Suprapubic skin (tissue), 4 donors: Measurements from ENCODE around the gene RASA3. TPM values are rescaled to one million over a fixed set of nuclear protein-coding genes. Genes with fewer than 3 reads are reported as not detected.

ENCODE experiments used
- DNase-seq, 2 donors: peaks; one replicate each; pipeline ENCODE4 v3.0.0-alpha.2; 2019; ENCODE audit warnings: low spot score in 2 of 2
- H3K27ac ChIP-seq: fragments of 200-600 bp; sonication (generic); one replicate; pipeline ENCODE4 v1.5.1; 2019
- H3K27me3 ChIP-seq: fragments of 200-600 bp; sonication (generic); one replicate; pipeline ENCODE4 v1.5.1; 2019
- H3K36me3 ChIP-seq: fragments of 200-600 bp; sonication (generic); one replicate; pipeline ENCODE4 v1.5.1; 2019
- H3K4me1 ChIP-seq: fragments of 200-600 bp; sonication (generic); one replicate; pipeline ENCODE4 v1.5.1; 2019
- H3K4me3 ChIP-seq: fragments of 200-600 bp; sonication (generic); one replicate; pipeline ENCODE4 v1.5.1; 2019; ENCODE audit warnings: mild to moderate bottlenecking
- H3K9me3 ChIP-seq: fragments of 200-600 bp; sonication (generic); one replicate; pipeline ENCODE4 v1.5.1; 2019
- EP300 ChIP-seq: sonication (generic); formaldehyde crosslinking; IDR thresholded peaks from one replicate; pipeline ENCODE4 v1.6.1; 2017; ENCODE audit warnings: antibody characterized with exemption
- POLR2A ChIP-seq, 2 donors: fragments of 450-650 bp; IDR thresholded peaks; one replicate each; pipeline ENCODE4 v1.6.1; 2017; ENCODE audit warnings: antibody characterized with exemption in 2 of 2, mild to moderate bottlenecking in 2 of 2, moderate library complexity in 2 of 2
- POLR2AphosphoS5 ChIP-seq, 3 donors: sonication (generic); formaldehyde crosslinking; IDR thresholded peaks; one replicate each; pipeline ENCODE4 v1.6.1; 2017; ENCODE audit warnings: antibody characterized with exemption in 3 of 3
- WGBS: methylation state at CpG from one replicate; pipeline ENCODE4 v1.1.5; 2018; 5-methylcytosine and 5-hydroxymethylcytosine counted together
- total RNA-seq, 4 donors: library from RNA; depleted of rRNA; stranded (reverse); fragments of >200 nt; gene quantifications; one replicate each; pipeline ENCODE4 v1.1.0, GENCODE V29; 2016
- TF ChIP-seq, protein P1 (sequence below), 2 donors: fragments of 200-600 bp in 1 of 2; fragments of 450-650 bp in 1 of 2; sonication (generic) in 1 of 2; IDR thresholded peaks; one replicate each; pipeline ENCODE4 v1.5.1; 2016 to 2019; ENCODE audit warnings: antibody characterized with exemption in 2 of 2, mild to moderate bottlenecking in 1 of 2, moderate library complexity in 1 of 2

The RASA3 gene
- total RNA-seq, 4 donors from 2014 or later, result 15.3 to 37.1 (median 16.4) TPM

- 89% methylated on average over 24 of the region's 37 CpGs for WGBS
- Histone ChIP-seq H3K4me3 (no peak overlapping the region), H3K36me3 (no peaks in the 10 kb centered on the region), H3K27me3 (no peaks in the 10 kb centered on the region), H3K4me1 (peaks cover 29% of the 10 kb centered on the region), H3K9me3 (no peaks in the 10 kb centered on the region), H3K27ac (peak overlapping the region; percentile 3)
- TF ChIP-seq POLR2A (IDR thresholded peaks at IDR 0.05), result no peak
- no peak for TF ChIP-seq POLR2AphosphoS5 (IDR thresholded peaks at IDR 0.05)
- no peak for TF ChIP-seq EP300
- TF ChIP-seq, protein P1, sequence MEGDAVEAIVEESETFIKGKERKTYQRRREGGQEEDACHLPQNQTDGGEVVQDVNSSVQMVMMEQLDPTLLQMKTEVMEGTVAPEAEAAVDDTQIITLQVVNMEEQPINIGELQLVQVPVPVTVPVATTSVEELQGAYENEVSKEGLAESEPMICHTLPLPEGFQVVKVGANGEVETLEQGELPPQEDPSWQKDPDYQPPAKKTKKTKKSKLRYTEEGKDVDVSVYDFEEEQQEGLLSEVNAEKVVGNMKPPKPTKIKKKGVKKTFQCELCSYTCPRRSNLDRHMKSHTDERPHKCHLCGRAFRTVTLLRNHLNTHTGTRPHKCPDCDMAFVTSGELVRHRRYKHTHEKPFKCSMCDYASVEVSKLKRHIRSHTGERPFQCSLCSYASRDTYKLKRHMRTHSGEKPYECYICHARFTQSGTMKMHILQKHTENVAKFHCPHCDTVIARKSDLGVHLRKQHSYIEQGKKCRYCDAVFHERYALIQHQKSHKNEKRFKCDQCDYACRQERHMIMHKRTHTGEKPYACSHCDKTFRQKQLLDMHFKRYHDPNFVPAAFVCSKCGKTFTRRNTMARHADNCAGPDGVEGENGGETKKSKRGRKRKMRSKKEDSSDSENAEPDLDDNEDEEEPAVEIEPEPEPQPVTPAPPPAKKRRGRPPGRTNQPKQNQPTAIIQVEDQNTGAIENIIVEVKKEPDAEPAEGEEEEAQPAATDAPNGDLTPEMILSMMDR (IDR thresholded peaks at IDR 0.05), result no peak
- DNase-seq, result peak; percentile 61 to 76
Observed at GRCh38 chr13:114079601-114080536, 52.6 kb downstream of the RASA3 start.

GRCh38 chr13:114078461-114079451 is 53.7 kb downstream of the RASA3 start:
- H3K27me3 ChIP-seq, result no peaks in the 10 kb centered on the region
- H3K27ac ChIP-seq, result peak overlapping the region; percentile 61
- WGBS, result 56% methylated on average over 27 of the region's 38 CpGs
- no peaks in the 10 kb centered on the region for H3K36me3 ChIP-seq
- peak; percentile 78 to 87 for DNase-seq
- no peaks in the 10 kb centered on the region for H3K9me3 ChIP-seq
- H3K4me1 ChIP-seq, result peaks cover 29% of the 10 kb centered on the region
- TF ChIP-seq POLR2A (IDR thresholded peaks at IDR 0.05) (no peak), POLR2AphosphoS5 (IDR thresholded peaks at IDR 0.05) (peak in 1 of 3 donors; percentile 23)
- peak overlapping the region; percentile 0 for H3K4me3 ChIP-seq

GRCh38 chr13:114077933-114078325 is 54.5 kb downstream of the RASA3 start:
- 46% methylated on average over 13 of the region's 13 CpGs for WGBS
- Histone ChIP-seq H3K4me3 (no peak overlapping the region), H3K27me3 (no peaks in the 10 kb centered on the region), H3K36me3 (no peaks in the 10 kb centered on the region), H3K27ac (peak overlapping the region; percentile 61), H3K4me1 (peaks cover 29% of the 10 kb centered on the region), H3K9me3 (no peaks in the 10 kb centered on the region)
- DNase-seq, result peak; percentile 54 to 74
- TF ChIP-seq, protein P1 (IDR thresholded peaks at IDR 0.05), result no peak
- TF ChIP-seq POLR2A (IDR thresholded peaks at IDR 0.05), result no peak
- no peak for TF ChIP-seq POLR2AphosphoS5 (IDR thresholded peaks at IDR 0.05)
- TF ChIP-seq EP300, result no peak

DNA sequence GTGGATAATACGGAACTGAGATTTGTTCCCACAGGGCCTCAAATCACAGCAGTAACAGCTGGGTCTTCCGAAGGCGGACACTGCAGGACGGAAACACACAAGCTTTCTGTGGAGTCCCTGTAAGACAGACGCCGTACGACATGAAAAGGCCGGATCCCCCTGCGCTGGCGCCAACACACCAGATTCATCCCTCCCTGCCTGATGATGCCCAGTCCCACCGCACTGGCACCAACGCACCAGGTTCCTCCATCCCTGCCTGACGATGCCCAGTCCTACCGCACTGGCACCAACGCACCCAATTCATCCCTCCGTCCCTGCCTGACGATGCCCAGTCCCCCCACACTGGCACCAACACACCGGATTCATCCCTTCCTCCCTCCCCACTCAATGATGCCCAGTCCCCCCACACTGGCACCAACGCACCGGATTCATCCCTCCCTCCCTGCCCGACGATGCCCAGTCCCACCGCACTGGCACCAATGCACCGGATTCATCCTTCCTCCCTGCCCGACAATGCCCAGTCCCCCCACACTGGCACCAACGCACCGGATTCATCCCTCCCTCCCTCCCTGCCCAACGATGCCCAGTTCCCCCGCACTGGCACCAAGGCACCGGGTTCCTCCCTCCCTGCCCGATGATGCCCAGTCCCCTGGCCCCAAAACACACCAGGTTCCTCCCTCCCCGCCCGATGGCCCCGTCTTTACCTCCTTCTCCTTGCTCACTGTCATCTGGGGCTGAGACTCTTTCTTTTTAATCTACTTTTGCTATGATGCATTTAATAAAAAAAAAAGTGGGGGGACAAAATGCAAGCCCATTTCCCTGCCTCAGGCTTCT is 55.1 kb downstream of the RASA3 start:
- Histone ChIP-seq H3K4me3 (no peak overlapping the region), H3K27me3 (no peaks in the 10 kb centered on the region), H3K36me3 (no peaks in the 10 kb centered on the region), H3K4me1 (peaks cover 29% of the 10 kb centered on the region), H3K27ac (peak overlapping the region; percentile 61), H3K9me3 (no peaks in the 10 kb centered on the region)
- WGBS, result 85% methylated on average over 34 of the region's 34 CpGs
- TF ChIP-seq, protein P1 (IDR thresholded peaks at IDR 0.05), result no peak
- TF ChIP-seq POLR2A (IDR thresholded peaks at IDR 0.05) (no peak), EP300 (no peak), POLR2AphosphoS5 (IDR thresholded peaks at IDR 0.05) (no peak)
- DNase-seq, result peak; percentile 60 to 73
